Suppressor macrophage (primary cell): Measurements from ENCODE around the gene FBXO9.
"Not testable (repeated sequence)": the region's sequence is repeated elsewhere in the genome, so short reads cannot be mapped to it uniquely, and the experiment has no call there.

ENCODE experiments used
- DNase-seq, 4 experiments: peaks; one replicate each; pipeline ENCODE4 v3.0.0-alpha.2; 2020 to 2022

FBXO9 gene

DNA sequence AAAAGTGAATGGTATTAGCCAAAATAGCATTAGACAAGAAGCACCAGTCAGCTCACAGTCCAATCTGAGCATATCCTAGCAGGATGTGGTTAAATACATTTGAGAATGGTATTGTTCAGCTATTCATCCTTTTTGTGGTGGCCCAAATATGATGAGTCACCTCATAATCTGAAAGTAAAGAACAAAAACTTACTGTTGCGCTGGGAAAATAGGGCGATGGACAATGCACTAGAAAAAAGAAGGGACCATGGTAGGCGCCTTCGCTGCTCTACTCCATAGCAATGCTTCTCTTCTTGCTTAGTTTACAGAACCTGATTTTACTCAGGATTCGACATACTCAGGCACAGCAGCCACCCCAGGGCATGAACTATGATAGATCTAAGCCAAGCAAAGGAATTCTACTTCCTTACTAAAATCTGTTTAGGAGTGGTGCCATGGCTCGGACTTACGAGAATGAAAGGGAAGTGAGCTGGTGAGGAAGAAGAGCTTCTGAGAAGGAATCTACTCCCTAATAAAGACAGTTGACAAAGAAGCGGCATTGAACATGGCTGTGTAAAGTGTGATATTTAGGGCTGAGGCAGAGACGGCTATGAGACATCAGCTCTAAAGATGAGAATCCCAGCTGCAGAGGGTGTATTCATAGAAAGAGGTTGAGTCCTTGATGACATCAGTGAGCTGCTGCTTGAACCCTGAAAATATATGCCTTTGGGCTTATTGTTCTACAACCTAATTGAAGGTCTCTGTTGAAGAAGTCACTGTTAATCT is 16.6 kb upstream of the FBXO9 start:
- DNase-seq: peak; percentile 23 to 52 (median 34)

DNA sequence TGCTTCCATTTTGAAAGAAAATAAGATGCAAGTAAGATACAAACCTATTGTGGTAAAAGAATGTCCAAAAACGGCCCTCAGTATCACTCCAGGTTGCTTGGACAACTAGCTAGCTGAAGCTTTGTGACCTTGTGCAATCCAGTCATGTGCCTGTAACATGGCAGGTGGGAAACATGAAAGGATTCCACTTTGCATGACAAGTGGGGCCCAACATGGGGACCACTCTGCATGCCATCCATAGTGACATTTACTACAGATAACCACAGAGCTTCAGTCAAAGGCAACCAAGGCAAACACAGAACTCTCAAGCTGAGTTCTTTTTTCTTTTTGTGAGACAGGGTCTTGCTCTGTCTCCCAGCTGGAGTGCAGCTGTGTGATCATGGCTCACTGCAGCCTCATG is 15.8 kb upstream of the FBXO9 start:
- no peak for DNase-seq

DNA sequence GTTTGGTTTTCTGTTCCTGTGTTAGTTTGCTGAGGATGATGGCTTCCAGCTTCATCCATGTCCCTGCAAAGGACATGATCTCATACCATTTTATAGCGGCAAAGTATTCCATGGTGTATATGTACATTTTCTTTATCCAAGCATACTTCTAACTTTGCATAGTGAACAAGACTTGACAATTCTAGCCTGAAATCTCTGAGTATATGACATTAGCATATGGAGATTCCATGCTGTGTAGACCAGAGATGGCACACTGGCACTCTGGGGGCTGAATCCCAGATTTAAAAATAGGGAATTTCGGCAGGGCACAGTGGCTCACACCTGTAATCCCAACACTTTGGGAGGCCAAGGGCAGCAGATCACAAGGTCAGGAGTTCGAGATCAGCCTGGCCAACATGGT is 13.1 kb upstream of the FBXO9 start:
- DNase-seq: not testable (repeated sequence)

DNA sequence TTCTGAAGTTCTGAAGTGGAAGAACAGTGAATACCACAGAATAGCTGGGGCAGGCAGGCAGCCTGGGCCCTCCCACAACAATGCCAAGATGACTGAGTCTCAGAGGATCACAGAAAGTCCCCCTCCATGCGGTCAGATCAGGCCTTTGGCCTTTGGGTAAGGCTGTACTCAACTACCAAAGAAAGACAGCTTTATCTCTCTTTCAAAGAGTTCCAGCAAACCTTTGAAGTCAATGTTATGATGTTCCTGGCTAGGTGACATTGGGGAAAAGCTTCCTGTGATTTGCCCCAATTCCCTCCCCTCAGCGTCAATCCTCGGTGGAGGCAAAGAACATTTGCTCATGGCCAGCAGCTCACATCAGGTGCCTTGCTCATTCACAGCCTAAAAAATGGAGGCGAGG is 10.7 kb upstream of the FBXO9 start:
- no peak for DNase-seq

DNA sequence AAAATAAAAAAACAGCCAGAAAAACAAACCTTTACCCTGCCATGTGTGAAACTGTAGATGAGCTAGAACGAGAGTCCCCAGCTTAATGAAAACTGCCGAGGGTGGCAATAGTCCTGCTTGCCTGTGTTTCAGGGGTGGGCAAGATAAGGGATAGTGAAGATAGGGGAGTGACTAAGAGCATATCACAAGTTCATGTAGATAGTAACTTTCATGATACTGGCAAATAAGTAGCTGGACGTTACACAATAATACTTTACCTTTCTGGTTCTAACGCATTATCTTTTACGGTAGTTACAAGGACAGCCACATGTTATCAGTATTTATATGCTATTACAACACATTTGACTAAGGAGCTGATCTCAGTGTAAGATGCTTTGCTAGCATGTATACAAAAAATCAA is 9.3 kb upstream of the FBXO9 start:
- no peak for DNase-seq

DNA sequence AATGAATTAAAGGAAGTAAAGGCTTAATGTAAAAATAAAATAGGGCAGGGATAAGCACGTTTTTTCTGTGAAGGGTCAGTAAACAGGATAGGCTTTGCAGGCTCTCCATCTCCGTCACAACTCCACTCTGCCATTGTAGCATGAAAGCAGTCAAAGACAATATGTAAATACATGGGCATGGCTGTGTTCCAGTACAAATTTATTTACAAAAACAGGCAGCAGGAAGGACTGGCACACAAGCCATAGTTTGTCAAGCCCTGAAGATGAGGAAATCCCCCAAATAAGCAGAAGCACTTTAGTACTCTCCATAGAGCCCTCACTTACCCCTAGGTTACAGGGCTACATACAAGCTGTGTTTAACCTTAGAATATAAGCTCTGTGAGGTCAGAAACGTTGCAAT is 8.9 kb upstream of the FBXO9 start:
- peak in 3 of 4 experiments; percentile 26 to 45 (median 44) for DNase-seq

DNA sequence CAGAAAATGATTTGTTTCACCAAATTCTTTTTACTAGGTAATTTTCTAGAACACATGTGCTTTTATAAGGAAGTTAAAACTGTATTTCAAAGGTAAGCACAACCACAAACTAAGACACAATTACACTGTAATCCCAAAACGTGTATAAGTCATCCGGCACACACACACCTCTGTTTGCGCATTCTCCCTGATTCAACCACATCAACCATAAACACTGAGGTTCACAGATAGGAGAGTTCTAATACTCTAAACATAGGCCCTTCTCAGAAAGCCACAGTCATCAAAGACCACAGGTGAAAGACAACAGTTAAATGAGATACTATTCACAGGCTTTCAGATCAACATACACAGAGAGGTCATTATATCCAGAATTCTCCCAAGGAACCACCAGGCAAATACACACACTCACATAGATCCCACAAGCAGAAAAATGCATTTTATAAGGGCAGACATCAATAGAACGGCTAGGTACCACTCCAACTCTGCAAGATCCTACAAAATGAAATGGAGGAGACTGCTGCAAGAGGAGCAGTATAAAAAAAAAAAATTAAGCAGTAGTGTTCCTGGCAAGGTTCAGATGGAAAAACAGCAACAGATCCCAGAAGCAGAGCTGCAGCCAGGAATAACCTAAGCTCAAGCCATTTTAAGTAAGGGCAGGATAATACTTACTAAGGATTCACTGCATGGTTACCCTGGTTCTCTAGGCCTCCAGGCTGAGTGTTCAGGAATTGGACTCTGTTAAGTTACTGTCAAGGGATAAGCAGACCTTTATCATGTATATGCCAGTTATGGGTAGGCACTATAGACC is 6.6 kb upstream of the FBXO9 start:
- DNase-seq: no peak

DNA sequence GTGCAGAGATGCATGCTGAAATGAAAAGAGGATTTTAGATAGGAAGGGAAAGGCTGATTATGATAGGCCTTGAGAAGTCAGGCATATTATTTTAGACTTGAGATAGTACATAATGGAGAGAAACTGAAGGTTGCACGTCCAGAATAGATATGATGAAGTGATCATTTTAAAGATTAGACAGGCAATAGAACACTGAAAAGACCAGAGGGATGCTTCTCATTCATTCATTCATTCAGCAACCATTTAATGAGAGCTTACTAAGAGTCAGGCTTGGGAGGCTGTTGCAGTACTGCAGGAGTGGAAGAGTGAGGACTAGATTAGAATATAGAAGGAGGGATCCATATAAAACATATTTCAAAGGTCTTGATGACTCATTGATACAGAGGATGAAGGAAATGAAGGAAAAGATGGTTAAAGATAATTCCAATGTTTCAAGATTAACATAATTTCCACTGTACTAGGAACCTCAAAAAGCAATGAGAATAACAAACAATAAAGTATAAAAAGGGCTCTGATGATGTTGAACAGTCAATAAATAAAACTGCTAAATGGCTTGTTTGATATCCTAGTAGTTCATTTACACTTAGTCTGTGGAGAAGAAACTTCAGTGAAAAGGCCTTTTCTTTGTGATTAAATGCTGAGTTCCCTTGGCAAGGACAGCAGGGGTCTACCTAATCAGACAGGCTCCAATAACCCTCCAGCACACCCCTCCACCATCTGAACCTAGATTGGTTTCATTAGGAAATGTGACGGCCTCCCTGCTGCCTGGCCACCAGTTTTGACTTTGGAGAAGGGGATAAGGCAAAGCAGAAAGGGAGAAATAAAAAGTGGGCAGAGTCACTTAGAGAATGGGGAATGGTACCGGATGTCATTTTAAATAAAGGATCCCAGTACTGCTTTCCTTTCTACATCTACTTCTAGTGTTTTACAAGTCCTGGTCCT is 5.3 kb upstream of the FBXO9 start:
- no peak for DNase-seq

DNA sequence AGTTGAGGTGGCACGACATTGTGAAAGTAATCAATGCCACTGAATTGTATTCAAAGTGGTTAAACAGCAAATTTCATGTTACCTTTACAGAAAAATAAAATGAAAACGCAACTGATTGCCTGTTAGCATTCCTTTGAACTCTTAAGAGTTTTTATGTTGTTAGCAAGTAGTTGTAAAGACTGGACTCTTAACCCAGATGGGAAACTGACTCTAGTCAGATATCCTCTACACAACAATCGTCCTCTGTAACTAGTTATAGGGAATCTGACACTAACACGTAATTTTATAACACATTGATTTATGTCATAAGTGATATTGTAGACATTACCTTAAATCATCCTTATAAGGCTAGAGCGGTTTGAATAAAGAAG is 3.0 kb upstream of the FBXO9 start:
- DNase-seq: no peak

DNA sequence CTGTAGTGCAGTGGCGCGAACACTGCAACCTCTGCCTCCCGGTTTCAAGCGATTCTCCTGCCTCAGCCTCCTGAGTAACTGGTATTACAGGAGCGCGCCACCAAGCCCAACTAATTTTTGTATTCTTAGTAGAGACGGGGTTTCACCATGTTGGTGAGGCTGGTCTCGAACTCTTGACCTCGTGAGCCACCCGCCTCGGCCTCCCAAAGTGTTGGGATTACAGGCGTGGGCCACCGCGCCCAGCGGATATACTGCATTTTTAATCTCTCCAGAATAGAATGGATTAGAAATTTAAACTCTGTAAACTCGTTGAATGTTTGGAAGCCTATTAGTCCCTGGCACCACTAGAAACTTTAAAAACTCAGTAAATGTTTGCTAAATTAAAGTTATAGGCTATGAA is 949 bp upstream of the FBXO9 start:
- not testable (repeated sequence) for DNase-seq

DNA sequence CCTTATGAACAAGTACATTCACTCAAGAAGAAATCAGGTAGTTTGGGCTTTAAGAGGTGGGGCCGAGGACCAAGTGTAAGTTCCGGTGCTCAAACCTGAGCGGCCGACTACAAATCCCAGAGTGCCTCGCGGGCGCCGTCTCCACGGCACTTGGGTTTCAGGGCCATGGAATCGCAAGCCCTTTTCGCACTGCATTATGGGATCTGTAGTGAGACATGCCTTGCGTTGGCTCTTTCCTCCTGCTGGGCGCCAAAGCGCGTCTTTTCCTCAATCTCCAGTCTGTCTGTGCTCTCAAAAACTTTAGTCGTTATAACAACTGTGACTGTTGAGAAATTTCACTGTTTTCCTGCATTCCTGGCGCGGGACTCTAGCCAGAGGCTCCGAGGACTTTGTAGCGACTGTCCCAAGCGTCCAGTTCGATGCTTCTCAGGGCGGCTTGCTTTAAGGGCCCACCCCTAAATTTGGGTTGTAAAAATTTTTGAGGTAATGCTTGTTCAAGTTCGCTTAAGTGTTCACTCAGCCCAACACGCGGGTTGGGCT is 408 bp upstream of the FBXO9 start:
- DNase-seq: peak; percentile 95 to 98 (median 98)

DNA sequence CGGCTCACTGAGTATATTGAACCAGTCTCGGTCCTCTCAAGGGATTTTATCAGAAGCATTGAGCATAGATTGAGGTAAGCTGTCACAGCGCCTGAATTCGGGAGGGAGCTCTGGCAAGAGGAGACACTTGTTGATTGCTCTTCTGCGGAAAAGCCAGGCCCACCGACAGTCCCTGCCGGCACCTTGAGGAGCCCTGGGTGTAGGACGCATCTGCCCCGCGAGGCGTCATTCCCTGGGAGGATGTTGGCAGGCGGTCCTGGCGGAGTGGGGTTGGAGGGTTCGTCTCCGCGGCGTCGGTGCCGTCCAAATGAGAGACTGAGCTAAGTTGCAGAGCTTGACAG is 843 bp downstream of the FBXO9 start:
- peak; percentile 25 to 62 (median 46) for DNase-seq

DNA sequence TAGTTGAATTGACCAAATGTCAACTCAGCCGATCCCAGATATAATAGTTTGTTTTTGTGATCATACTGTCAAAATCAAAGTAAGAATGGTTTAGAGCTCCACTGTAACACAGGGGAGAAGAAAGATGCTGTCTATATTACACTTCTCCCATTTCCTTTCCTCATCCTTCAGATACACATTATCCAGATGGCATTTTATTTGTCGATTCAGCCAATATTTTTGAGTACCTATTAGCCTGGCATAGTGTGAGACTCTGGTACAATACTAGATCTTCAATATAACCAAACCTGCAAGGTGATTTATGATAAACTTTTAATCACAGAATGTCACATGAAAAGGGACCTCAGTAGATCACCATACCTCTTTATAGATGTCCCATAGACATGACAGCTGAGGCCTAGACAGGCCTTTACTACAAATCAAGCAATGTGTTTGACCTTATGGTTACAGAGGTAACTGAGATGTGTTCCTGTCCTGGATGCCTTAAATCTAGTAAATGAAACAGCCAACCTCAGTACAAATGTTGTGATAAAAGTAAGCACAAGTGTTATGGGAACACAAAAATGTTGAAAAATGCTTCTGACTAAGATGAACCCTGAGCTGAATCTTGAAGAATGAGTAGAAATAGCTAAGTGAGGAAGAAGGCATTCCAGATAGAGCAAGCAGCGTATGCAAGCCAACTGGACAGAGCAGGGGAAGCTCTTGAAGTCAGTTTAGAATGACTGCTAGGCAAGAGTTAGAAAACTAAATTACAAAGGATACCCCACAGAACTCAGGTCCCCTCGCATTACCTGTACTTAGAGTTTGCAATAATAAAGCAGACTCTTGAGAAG is 1.9 kb downstream of the FBXO9 start:
- DNase-seq: peak in 2 of 4 experiments; percentile 10 to 25

DNA sequence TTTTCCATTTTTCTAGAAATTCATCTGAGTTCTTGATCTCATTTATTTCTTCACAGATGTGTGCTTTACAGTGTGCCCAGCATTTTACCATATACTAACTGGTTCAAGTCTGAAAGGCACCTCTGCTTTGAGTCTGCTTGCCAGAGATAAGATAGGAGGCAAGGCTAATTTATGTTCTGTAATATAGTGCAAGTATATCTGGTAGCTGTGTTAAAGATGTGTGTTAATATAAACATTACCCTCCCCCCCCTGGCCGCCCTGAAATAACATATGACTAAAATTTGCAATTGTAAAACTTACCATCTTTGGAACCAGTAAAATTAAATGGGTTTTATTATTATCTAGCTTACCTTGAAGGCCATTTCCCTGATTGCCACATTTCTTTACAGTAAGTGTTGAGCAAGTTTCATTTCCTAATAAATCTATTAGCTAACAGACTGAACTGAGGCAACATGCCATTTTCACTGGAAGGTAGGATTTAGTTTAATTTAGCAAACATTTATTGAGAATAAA is 2.7 kb downstream of the FBXO9 start:
- DNase-seq: peak in 2 of 4 experiments; percentile 52 to 68

DNA sequence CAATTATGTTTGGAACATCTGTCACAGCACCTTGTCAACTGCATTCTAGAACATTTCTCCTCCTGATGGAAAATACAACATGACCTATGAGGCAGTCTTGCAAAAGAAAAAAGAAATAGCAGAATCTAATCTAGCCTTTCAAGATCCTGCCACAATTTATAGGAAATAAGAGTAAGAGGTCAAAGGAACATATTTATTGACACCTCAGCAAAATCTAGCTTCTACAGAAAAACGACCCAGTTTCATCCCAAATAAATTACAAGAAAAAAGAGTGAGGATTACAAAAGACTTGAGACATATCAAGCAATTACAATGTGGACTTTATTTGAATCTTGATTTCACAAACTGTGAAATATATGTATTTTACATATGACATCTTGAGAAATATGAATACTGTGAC is 4.2 kb downstream of the FBXO9 start:
- no peak for DNase-seq

DNA sequence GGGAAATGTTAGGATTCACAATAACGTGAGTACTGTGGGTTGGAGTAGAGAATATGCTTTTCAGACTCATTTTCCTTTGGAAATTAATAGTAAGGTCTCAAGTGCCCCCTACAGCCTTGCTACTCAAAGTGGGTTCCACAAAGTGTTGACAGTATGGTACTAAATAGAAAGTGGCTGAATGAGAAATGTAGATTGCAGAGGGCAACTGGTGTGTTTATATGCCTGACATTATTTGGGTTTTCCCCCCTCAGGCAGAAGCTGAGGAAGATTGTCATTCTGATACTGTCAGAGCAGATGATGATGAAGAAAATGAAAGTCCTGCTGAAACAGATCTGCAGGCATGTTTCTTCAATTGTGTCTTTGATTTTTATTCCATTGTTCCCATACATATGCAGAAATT is 5.6 kb downstream of the FBXO9 start:
- DNase-seq: no peak

DNA sequence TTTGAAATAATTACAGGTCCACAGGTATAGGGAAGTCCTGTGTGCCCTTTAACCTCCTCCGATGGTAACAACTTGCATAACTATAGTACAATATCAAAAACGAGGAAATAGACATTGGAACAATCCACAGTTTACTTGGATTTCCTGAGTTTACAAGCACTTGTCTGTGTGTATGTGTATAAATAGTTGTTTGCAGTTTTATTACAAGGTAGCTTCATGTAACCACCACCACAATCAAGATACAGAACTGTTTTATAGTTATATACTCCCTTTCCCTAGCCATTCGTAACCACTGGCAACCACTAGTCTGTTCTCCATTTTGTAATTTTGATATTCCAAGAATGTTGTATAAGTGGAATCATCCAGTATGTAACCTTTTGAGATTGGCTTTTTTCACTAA is 9.1 kb downstream of the FBXO9 start:
- no peak for DNase-seq

DNA sequence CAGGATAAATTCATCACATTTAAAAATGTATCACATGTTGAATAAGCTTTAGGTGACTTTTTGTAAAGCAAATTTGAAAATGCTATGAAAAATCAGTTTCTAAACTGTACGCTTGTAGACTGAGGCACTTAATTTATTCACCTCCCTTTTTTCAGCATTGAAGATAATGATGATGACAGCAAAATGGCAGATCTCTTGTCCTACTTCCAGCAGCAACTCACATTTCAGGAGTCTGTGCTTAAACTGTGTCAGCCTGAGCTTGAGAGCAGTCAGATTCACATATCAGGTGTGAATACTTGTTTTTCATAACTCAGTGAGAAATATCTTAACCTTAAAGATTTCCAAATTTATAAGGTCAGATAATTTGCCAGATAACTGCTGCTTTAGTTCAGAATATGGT is 15.6 kb downstream of the FBXO9 start:
- no peak for DNase-seq

DNA sequence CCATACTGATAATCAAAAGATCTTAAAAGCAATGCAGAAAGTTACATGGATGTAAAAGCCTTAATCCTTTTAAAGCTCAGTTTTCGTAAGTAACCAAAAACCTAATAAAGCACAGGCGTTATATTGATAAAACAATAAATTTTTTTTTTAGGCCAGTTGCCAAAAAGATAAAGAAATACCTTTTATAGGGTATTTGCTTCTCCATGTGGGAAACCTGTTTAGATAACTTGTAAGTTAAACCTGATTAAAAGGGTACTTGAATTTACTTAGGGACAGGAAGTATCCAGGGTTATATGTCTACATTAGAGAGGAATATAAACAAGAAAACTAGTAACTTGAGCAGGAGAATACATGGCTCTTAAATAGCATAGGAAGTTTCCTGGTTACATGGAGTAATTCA is 21.1 kb downstream of the FBXO9 start:
- no peak for DNase-seq

DNA sequence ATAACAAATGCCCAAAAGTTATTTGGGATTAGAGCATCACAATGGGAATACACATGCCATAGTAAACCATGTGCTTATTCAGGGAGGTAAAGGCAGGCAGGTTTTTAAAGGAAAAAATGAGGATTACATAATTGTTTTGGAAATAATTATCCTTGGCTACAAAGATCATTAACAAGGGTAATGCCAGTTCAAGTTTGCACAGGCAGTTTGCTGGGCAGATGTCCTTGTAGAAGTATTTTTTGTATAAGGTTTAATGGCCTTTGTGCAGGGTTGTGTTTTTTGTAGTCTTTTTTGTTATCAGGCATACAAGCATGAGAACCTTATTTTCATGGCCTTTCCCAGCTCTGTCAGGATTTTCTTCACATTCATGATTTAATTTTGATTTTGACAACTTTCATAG is 24.7 kb downstream of the FBXO9 start:
- DNase-seq: no peak

DNA sequence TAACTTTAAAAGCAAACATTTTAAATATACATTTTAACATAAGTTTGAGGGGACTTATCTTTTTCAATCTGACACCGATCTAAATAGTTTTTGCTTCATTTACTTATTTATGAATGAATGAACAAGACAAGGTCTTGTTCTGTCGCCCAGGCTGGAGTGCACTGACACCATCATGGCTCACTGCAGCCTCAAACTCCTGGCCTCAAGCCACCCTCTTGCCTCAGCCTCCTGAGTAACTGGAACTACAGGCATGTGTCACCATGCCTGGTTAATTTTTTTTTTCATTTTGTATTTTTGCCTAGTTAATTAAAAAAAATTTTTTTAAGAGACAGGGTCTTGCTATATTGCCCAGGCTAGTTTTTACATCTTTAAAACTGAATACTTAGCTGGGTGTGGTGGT is 25.4 kb downstream of the FBXO9 start:
- DNase-seq: no peak

DNA sequence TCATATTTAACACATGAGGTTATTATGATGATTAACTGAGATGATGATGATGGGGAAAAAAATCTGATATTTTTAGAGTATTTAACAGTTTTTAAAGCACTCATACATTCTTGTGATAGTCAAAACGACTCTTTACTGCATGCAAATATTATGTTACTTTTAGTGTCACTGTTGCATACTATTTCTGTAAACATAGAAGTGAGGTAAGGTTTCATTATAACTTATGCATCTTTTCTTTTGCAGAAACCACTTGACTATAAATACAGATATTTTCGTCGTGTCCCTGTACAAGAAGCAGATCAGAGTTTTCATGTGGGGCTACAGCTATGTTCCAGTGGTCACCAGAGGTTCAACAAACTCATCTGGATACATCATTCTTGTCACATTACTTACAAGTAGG is 30.1 kb downstream of the FBXO9 start:
- no peak for DNase-seq
